Mucosa of descending colon (tissue), 3 donors: ENCODE results near the gene UGT2B11. TPM values are rescaled to one million over a fixed set of nuclear protein-coding genes. Genes with fewer than 3 reads are reported as not detected.
"Not testable (repeated sequence)": the region's sequence is repeated elsewhere in the genome, so short reads cannot be mapped to it uniquely, and the experiment has no call there.

ENCODE experiments used
- ATAC-seq: fragments of 200-7000 bp; cut with Tn5 transposase; one replicate; pipeline ENCODE4 v1.9.1; 2020; ENCODE audit warnings: mild to moderate bottlenecking, moderate library complexity
- DNase-seq, 3 donors: peaks; one replicate each; pipeline ENCODE4 v3.0.0-alpha.2; 2020
- H3K36me3 ChIP-seq: fragments of 200-600 bp; one replicate; pipeline ENCODE4 v1.8.0; 2021; ENCODE audit warnings: low read depth, mild to moderate bottlenecking
- H3K4me1 ChIP-seq: fragments of 200-600 bp; one replicate; pipeline ENCODE4 v1.8.0; 2021; ENCODE audit warnings: low read depth, mild to moderate bottlenecking
- H3K4me3 ChIP-seq: fragments of 200-600 bp; one replicate; pipeline ENCODE4 v1.8.0; 2021; ENCODE audit warnings: mild to moderate bottlenecking
- H3K9me3 ChIP-seq: fragments of 200-600 bp; one replicate; pipeline ENCODE4 v1.8.0; 2021; ENCODE audit warnings: mild to moderate bottlenecking
- CTCF ChIP-seq: fragments of 200-600 bp; IDR thresholded peaks from one replicate; pipeline ENCODE4 v1.8.0; 2022; ENCODE audit warnings: antibody characterized with exemption, mild to moderate bottlenecking
- intact Hi-C, 2 donors: fragments of 100-400 bp; cut with DNase I in 1 of 2; cut with micrococcal nuclease in 1 of 2; formaldehyde crosslinking; loops; one replicate each; pipeline versions ENCODE4 v1.11.0 to v1.11.1; 2022; cut with DNase I, micrococcal nuclease
- total RNA-seq, 3 donors: library from RNA; stranded (reverse); fragmentation: NEBNext Ultra II Directional in 2 of 3; extraction: Animal tissue kit (Norgen Biotek cat#: 25700) in 2 of 3; gene quantifications; one replicate each; pipeline versions ENCODE4 v1.2.1 to v1.2.4, GENCODE V29; 2021 to 2023
- donor health status: DM: no; HTN: no; CAD: no; lungs with moderate emphysema.
- donor health status: DM: no; HTN: no; CAD: no.
- donor health status: DM: no; HTN: yes; CAD: no.

UGT2B11 gene
- total RNA-seq, 3 donors from 2014 or later: 0.13 to 0.26 TPM; not detected in 1

- Histone ChIP-seq H3K4me1 (no peaks in the 10 kb centered on the region), H3K9me3 (no peaks in the 10 kb centered on the region), H3K4me3 (no peak overlapping the region), H3K36me3 (no peaks in the 10 kb centered on the region)
- TF ChIP-seq CTCF: no peak
- ATAC-seq (no peak), DNase-seq (no peak)
- intact Hi-C loops: no loop called here
Observed at GRCh38 chr4:69224891-69225290, 10.3 kb upstream of the UGT2B11 start.

- H3K9me3 ChIP-seq, H3K36me3 ChIP-seq, DNase-seq, H3K4me3 ChIP-seq, H3K4me1 ChIP-seq, ATAC-seq, intact Hi-C loops: not testable (repeated sequence)
Observed at GRCh38 chr4:69223277-69223676, 8.7 kb upstream of the UGT2B11 start.

GRCh38 chr4:69218491-69218890, 3.9 kb upstream of the UGT2B11 start:
- H3K4me3 ChIP-seq, ATAC-seq, DNase-seq, H3K9me3 ChIP-seq, intact Hi-C loops, H3K36me3 ChIP-seq, H3K4me1 ChIP-seq: not testable (repeated sequence)

- Histone ChIP-seq H3K9me3 (no peaks in the 10 kb centered on the region), H3K36me3 (no peaks in the 10 kb centered on the region), H3K4me3 (no peak overlapping the region), H3K4me1 (no peaks in the 10 kb centered on the region)
- no peak for TF ChIP-seq CTCF
- DNase-seq: no peak
- intact Hi-C loops: no loop called here
- no peak for ATAC-seq
Observed at GRCh38 chr4:69210911-69211310, 3.6 kb downstream of the UGT2B11 start.

- H3K36me3 ChIP-seq, intact Hi-C loops, H3K4me3 ChIP-seq, ATAC-seq, H3K9me3 ChIP-seq, H3K4me1 ChIP-seq, DNase-seq: not testable (repeated sequence)
Observed at GRCh38 chr4:69198506-69198905, 16.0 kb downstream of the UGT2B11 start.

- Histone ChIP-seq H3K4me1 (no peaks in the 10 kb centered on the region), H3K9me3 (no peaks in the 10 kb centered on the region), H3K36me3 (no peaks in the 10 kb centered on the region), H3K4me3 (no peak overlapping the region)
- TF ChIP-seq CTCF: no peak
- no peak for DNase-seq
- ATAC-seq: no peak
- intact Hi-C loops: no loop called here
Observed at GRCh38 chr4:69196209-69196965, 18.2 kb downstream of the UGT2B11 start.

- no peak for DNase-seq
- intact Hi-C loops: no loop called here
- no peaks in the 10 kb centered on the region for H3K4me1 ChIP-seq
Observed at GRCh38 chr4:69194166-69194565, 20.4 kb downstream of the UGT2B11 start.

GRCh38 chr4:69191905-69192304, 22.6 kb downstream of the UGT2B11 start:
- H3K36me3 ChIP-seq, H3K4me3 ChIP-seq, H3K4me1 ChIP-seq, intact Hi-C loops, DNase-seq, H3K9me3 ChIP-seq, ATAC-seq: not testable (repeated sequence)

More at GRCh38 chr4:69194166-69194565, 20.4 kb downstream of the UGT2B11 start:
- ATAC-seq: no peak
- TF ChIP-seq CTCF: no peak
- Histone ChIP-seq H3K9me3 (no peaks in the 10 kb centered on the region), H3K36me3 (no peaks in the 10 kb centered on the region), H3K4me3 (no peak overlapping the region)

GRCh38 chr4:69190621-69191020, 23.9 kb downstream of the UGT2B11 start:
- ATAC-seq, intact Hi-C loops, H3K9me3 ChIP-seq, H3K4me1 ChIP-seq, H3K4me3 ChIP-seq, H3K36me3 ChIP-seq, DNase-seq: not testable (repeated sequence)

GRCh38 chr4:69181519-69182169, 32.9 kb downstream of the UGT2B11 start:
- H3K9me3 ChIP-seq, H3K4me1 ChIP-seq, intact Hi-C loops, H3K4me3 ChIP-seq, DNase-seq, ATAC-seq, H3K36me3 ChIP-seq: not testable (repeated sequence)
